Ovary (tissue), 3 donors: ENCODE results near the gene TMCO4.

Experiments used
- CTCF ChIP-seq, 3 donors: fragments of 450-650 bp in 2 of 3; fragments of 200-600 bp in 1 of 3; IDR thresholded peaks; one replicate each; pipeline versions ENCODE4 v1.5.1 to v1.8.0; 2016 to 2022; ENCODE audit warnings: antibody characterized with exemption in 3 of 3, mild to moderate bottlenecking in 1 of 3
- EP300 ChIP-seq: sonication (generic); formaldehyde crosslinking; IDR thresholded peaks from one replicate; pipeline ENCODE4 v1.6.1; 2017; ENCODE audit warnings: antibody characterized with exemption
- POLR2A ChIP-seq: fragments of 450-650 bp; IDR thresholded peaks from one replicate; pipeline ENCODE4 v1.6.1; 2017; ENCODE audit warnings: antibody characterized with exemption, mild to moderate bottlenecking, moderate library complexity
- donor health status: DM: no; HTN: no; CAD: no.

- TF ChIP-seq CTCF (IDR thresholded peaks at IDR 0.05) (no peak), EP300 (no peak), POLR2A (no peak)
Measured at GRCh38 chr1:19683351-19683750, 116.4 kb downstream of the TMCO4 start.
